HG02938 (cell line): ENCODE data around the gene NEK10.

Experiments
- ATAC-seq: cut with Tn5 transposase; IDR thresholded peaks from one replicate; pipeline ENCODE4 v1.9.1; 2021; ENCODE audit warnings: mild to moderate bottlenecking, moderate library complexity; ENCODE audit not compliant: unreplicated experiment

Gene NEK10

DNA sequence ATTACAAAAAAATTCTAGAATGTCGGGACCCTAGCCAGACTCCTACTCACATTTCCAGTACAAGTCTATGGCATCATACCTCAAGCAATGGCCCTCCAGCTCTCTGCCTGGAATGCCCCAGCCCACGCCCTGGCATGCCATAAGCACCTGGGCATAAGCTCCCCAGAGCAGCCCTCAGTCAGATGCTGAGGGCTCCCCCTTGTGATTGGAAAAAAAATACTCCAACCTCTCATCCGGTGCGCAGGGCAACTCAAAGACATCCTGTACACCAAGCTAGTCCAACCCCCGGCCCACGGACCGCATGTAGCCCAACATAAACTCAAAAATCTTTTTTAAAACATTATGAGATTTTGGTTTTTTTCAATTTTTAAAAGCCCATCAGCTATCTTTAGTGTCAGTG lies 115.4 kb downstream of the NEK10 start:
- ATAC-seq: peak; percentile 65

DNA sequence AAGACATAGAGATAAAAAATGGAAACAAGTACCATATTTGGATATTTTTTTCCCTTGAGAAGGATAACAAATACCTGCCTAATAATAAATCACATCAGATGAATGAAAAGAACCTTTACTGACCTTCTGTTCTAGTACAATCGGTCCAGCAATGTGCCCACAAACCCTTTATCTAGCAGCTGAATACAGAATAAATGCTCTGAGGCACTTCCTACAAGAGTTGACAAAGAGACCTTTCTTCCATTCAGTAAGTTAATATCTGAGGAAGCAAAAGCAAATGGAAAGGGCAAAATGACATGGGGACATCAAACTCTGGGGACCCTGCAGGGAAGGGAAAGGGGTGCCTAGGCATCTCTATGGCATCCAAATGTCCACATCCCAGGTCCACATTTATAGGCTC lies 115.8 kb downstream of the NEK10 start:
- no peak for ATAC-seq

DNA sequence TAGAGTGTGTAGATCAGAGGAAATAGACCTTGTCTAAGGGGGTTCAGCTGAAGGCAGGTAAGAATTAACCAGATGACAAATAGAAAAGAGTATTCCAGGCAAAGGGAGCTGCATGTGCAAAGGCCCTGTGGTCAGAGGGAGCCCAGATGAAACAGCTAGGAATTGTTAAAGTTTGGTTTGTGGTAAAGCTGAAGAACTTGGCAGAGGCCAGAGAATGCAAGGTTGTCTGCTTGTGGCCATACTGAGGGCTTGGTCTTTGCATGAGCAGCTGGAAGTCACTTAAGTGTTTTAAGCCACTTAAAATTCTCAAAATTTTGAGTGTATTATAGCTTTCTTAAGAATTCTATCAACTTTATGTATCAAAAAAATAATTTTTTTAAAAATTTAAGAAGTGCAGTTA lies 116.5 kb downstream of the NEK10 start:
- ATAC-seq: no peak

DNA sequence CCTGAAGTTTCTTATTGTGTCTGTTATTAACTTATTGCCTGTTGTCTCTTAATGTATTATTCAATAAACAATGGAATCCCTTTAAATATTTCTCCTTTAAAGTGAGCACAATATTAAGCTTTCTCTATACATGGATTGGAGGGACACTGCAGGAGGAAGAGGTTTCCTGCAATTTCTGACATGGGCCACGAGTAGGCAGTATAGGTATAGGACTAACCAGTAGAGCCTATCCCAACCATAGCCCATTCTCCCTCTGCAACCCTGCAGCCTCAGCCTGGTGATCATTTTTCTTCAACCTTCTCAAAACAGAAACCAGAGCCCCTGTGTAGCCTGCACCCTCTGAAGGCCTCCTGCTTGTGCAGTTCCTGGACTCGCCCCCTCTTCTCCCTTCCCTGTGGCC lies 124.8 kb downstream of the NEK10 start:
- no peak for ATAC-seq

DNA sequence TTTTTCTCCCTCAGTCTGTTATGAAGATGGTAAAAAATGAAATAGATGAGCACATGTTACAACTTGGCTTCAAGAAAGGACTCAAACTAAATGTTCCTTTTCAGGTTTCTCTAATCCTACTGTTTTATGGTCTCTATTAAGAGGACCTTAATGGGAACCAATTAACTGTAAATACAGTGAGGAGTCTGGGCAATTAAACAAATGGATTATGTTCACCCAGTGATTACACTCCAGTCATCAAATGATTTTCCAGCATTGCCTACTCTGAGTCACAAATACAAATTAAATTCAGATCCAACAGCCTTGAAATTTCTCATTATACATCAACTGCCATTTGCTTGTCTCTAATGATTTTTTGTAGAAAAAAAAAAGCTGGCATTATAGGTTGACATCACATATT lies 129.2 kb downstream of the NEK10 start:
- no peak for ATAC-seq

DNA sequence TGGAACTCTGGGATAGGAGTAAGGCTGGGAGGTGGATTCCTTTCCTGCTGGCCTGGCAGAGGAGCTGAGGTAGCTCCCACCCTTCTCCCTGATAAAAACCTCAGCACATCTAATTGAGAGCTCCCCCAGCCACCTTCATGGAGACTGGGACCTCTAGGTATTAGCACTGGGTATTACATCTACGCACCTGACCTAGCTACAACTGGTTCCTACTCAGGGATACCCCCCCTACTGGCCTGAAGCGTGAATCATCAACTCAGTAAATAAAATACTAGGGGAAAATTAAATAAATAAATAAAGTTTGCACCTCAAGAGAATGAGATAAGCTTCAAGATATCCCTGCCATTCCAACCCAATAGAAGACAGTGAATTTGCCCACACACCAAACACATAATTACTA lies 140.4 kb downstream of the NEK10 start:
- ATAC-seq: no peak

DNA sequence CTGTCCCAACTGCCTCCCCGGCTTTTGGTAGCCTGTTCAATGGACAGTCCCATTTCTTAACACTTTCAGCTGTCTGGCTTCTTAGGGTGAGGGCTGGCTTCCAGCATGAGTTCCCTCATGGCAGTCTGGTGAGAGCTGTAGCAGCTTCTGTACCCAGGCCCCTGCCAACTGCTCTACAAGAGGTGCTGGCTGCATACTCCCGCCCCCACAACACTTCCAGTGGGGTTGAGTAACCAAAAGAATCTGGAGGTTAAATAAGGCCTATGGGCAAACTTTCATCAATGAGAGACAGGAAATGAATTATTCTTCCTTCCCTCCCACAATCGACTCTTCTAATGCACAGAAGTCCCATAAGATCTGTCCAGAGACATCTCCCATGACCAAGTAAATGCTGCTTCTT lies 145.0 kb downstream of the NEK10 start:
- no peak for ATAC-seq

DNA sequence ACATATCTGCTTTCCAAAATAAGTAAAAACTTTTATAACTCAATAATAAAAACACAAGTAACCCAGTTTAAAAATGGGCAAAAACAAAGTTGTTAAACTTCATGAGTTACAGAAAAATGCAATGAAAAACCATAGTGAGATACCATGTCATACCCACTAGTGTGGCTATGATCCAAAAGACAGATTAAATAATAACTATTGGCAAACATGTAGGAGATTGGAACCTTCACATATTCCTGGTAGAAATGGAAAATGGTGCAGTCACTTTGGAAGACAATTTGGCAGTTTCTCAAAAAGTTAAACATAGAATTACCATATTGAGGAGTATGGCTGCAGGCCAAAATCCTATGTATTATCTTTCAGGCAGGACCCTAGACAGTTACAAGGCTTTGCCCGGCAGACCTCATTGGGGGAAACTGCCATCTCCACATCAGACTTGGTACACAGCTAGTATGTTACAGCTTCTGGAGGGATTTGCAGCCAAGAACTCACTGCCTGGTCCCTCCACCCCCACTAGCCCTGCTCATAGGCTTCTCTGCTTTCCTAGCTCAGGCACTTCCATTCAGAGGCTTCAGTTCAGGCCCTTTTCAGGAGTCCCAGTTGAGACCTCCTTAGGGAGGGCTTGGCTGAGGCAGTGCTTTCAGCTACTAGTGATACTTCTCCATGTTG lies 147.8 kb downstream of the NEK10 start:
- ATAC-seq: no peak

DNA sequence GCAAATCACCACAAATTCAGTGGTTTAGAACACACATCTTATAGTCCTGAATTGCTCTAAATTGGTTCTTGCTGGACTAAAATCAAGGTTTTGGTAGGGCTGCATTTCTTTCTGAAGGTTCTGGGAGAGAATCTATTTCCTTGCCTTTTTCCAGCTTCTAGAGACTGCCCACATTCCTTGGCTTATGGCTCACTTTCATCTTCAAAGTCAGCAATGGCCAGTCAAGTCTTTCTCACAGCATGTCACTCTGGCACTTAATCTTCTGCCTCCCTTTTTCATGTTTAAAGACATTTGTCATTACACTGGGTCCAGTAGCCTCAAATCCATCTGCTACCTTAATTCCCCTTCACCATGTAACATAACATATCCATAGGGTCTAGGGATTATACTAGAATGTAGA lies 149.0 kb downstream of the NEK10 start:
- ATAC-seq: no peak

DNA sequence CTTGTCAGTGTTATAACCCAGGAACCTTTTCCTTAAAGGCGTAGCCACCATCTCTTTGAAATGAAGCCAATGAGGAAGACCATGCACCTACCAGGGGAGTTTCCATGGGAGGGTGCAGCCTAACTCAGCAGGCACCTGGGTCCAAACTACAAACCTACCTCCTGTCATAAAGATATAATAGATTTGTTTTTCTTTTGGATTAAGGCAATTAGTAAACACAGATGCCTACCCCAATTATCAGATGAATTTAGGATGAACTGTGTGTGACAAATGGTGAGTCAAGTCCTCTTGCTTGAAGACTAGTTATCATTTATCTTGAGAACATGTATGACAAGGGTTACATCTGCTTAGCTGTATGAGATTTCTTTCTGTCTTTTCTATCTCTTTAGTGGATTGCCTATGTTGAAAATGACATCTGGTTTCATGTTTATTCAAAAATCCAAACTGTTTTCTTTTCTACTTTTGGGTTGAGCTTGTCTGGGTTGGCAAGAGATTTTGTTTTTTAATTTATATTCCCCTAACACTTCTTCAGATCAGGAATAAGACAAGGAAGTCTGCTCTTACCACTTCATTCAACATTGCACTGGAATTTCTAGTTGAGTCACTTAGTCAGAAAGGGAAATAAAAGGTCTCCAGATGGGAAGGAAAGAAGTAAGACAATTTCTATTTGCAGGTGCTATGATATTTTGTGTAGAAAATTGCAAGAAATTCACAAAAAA lies 149.9 kb downstream of the NEK10 start:
- ATAC-seq: no peak

DNA sequence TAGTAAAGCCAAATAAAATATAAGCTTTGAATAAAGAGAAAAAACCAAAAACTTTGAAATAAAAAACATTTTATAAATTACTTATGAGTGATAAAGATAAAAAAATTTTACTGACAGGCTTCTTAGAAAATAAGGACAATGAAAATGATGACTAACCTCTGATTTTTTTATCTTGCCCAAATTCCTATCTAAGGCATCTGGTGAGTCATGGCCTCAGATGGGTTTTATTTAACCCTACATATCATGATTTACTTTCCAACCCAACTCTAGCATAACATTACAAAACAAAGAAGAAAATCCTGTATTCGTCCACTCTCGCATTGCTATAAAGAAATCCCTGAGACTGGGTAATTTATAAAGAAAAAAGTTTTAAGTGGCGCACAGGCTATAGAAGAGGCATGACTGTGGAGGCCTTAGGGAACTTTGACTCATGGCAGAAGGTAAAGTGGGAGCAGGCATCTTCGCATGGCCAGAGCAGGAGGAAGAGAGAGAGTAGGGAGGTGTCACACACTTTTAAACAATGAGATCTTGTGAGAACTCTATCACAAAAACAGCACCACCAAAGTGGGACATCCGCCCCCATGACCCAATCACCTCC lies 152.1 kb downstream of the NEK10 start:
- no peak for ATAC-seq

DNA sequence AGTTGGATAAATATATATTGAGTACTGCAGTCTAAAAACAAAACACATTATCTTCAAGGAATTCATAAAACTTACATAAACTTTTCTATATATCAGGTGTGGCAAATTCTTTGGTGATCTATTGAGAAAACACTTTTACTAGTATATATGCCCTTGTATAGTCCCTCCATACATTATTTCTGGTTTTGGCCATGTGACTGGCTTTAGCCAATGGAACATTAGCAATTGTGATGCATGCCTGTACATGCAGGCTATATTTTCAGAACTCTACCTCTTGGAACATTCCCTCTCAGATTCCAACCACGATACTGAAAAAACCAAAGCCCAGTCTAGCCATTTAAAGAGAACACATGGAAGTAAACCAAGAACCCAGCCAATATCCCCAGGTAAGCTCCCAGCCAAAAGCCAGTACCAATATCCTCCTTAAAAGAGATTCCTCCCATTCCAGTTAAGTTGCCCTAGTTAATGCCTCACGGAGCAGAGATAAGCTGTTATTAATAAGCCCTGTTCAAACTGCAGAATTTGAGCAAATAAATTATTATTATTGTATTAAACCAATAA lies 152.8 kb downstream of the NEK10 start:
- ATAC-seq: no peak

DNA sequence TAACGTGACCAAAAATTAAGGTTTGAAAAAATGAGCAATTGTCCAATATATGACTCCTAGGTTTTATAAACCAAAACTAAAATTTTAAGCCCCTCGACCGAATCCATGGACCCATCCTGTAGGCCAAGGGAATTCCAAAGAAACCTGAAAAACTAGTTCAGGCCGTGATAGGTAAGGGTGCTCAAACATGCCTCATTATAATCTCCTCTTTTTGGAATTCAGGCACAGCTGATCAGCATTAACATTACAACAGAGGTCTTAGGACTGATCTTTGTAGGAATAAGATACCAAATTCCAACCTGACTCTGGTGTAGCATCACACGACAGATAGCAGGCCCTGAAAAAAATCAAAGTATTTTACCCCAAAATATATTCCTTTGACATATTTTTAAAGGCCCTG lies 155.7 kb downstream of the NEK10 start:
- ATAC-seq: no peak

DNA sequence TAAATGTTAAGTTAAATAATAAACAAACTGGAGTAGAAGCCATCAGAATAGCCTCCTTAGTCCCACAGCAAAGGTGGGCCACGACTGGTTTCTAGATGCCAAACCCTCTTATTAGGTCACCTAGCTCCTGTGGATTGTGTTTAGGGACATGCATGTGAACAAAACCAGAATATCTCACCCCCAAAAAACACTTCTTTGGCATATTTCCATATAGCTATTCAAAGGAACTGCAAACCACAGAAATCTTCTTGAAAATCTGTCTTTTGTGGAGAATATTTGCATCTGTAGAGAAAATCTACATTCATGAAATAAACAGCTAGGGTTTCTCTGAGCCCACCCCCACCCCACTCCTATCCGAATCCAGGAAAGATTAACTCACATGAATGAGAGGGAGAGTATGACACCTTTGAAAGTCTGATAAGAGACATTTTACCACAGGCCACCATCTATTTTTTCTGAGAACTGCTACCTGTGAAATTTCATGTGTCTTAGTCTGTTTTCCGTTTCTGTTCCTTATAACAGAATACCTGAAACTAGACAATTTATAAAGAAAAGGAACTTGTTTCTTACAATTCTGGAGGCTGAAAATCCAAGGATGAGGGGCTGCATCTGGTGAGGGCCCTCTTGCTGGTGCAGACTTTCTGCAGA lies 159.4 kb downstream of the NEK10 start:
- peak; percentile 87 for ATAC-seq

DNA sequence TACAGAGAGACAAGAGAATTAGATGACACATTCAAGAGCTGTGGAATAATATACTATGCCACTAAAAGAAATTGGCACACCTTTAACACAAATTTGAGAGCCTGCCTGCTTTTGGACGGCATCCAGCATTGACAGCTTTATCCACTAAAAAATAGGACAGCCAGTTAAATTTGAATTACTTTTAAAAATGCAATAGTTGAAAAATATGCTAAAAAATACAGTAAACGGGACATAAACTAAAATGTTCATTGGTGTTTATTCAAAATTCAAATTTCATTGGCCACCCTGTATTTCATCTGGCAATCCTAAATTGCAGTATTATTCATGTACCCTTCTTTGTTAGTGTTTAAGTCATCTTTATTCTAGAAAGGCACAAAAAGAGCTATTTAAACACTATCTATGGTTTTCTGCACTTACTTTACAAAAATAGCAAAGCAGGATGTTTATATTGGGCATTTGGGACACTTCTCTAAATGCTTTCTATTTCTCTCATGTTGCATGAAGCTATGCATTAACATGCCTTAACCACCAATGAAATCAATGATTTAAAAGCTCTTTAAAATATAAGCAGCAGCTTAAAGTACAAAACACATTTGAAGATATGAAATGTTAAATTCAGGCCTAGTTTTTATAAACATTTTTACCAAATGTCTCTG lies 160.1 kb downstream of the NEK10 start:
- ATAC-seq: no peak

DNA sequence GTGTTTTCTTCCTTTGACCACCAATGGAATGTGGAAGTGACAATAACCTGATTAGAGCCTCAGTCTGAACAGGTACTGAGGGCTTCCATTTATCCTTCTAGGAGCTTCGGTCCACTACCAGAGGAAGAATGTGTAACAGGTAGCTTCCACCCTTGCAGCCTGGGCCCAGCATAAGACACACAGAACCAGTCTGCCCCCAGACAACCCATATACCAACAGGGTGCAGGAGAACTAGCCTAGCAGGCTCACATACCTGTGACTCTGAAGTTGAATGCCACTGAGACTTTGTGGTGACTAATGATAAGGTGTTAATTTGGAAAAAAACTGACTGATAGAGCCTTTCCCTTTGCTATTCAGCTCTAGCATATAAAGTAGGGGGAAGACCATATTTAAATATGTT lies 166.2 kb downstream of the NEK10 start:
- ATAC-seq: no peak

DNA sequence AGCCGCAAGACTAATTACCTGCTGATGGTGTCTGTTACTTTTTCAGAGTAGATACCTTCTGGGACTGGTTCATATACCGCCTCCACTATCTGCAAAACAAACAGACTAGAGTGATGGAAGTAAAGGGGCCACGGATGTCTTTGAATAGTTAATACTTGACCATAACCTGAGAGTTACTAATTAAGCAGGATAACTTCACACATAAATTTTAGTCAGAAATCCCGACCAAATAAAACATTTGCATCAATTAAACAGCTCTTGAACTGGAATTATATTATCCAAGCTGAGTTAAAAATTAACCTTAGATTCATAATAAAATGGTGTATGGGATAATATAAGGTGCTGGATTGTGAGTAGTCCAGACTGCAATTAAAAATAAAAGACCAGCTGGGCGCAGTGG lies 167.7 kb downstream of the NEK10 start:
- no peak for ATAC-seq

DNA sequence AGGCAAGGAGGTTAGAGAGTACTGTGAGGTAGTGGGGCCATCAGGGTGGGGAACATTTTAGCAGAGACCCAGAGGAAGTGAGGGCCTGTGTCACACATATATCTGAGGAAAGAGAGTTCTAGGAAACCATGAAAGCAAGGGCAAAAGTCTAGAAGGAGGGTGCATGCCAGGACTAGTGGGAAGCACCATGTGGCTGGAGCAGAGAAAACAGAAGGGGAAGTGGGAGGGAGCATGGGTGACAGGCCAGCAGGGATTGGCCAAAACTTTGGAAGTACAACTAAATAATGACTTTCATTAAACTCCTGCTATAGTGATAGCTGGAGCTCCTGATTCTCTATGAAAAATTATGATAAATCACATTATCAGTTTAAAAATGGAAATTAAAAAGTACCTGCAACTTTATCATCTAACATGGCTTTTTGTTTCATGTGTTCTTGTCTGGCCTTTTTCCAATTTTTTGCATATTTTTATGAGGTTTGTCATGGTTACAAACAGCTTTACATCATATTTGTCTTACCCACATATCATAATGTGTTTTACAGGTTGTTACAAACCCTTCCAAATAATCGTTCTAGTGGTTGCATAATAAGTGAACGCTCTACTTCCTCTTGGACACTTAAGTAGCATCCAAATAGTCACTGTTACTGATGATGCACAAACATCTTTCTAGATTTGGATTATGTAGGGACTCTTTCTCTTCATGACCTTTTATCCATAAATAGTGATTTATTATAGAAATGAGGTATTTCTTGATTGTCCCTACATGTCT lies 168.3 kb downstream of the NEK10 start:
- ATAC-seq: no peak

DNA sequence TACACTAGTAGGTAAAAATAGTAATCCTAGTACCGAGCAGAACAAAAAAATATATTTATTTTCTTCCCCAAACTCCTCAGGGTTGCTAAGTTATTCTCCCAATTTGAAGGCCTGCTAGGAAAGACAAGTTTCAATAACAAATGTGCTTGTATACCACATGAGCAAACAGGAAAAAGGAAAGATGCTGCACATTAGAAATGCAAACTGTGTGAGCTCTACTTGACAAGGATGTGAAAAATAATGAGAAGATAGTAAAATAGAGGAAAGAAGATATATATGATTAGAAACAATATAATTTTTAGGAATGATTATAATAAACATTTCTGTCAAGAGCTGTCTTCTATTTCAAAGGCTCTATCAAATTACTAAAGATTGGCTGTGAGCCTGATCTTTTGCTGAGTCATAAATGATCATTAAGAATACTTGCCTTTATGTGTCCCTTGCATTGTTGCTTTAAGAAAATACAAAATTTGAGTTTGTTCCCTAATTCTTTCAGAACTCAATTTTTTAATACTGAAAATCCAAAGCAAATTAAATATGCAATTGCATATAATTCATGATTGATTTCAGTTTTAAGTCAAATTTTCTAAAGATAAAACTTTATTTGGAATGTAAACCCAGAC lies 174.2 kb downstream of the NEK10 start:
- no peak for ATAC-seq

DNA sequence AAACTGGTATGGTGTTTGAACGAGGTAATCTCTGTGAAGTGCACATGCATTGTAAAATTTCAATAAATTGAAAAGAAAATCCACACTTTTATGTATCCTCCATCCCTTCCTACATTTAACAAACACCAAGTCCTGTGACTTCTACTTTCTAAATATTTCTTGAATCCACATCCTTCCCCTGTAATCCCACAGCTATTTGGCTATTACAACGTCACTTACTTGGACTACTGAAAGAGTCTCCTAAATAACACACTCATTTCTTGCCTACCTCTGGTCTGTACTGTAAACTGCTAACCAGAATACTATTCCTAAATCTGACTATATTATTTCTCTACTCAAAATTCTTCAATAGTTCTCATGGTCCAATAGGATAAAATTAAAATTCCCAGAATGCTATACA lies 176.1 kb downstream of the NEK10 start:
- ATAC-seq: no peak
